H1 (cell line): ENCODE data around the gene PTPRO. TPM values are rescaled to one million over a fixed set of nuclear protein-coding genes. Genes with fewer than 3 reads are reported as not detected.

ENCODE experiments used
- CHD7 ChIP-seq: fragments of 300-600 bp; sonication (generic); IDR thresholded peaks from 2 replicates; pipeline ENCODE4 v1.7.1; 2012; ENCODE audit warnings: low read length, moderate library complexity, mild to moderate bottlenecking, inconsistent platforms; ENCODE audit not compliant: insufficient replicate concordance
- E2F6 ChIP-seq: IDR thresholded peaks from 2 replicates; pipeline ENCODE4 v1.6.1; 2012; ENCODE audit warnings: inconsistent platforms
- MAX ChIP-seq: IDR thresholded peaks from 2 replicates; pipeline ENCODE4 v1.6.1; 2012; ENCODE audit warnings: inconsistent platforms
- PHF8 ChIP-seq: fragments of 200-600 bp; sonication (generic); conservative IDR thresholded peaks from 2 replicates; pipeline ENCODE4 v1.7.1; 2012; ENCODE audit warnings: low read depth, mild to moderate bottlenecking, inconsistent platforms, low read length, moderate library complexity
- POLR2AphosphoS5 ChIP-seq: IDR thresholded peaks from 2 replicates; pipeline ENCODE4 v1.6.1; 2011; ENCODE audit warnings: low read depth, low read length
- RNF2 ChIP-seq: fragments of 200-900, 300-1000 bp; sonication (generic); IDR thresholded peaks from 2 replicates; pipeline ENCODE4 v1.7.1; 2016; ENCODE audit warnings: borderline replicate concordance, low read depth, mild to moderate bottlenecking, antibody characterized with exemption, low read length; ENCODE audit not compliant: poor library complexity, severe bottlenecking; ENCODE audit errors: missing control alignments
- SIN3A ChIP-seq, 2 experiments: IDR thresholded peaks in 1 of 2; conservative IDR thresholded peaks in 1 of 2; 2 replicates each; pipeline ENCODE4 v1.6.1; 2011 to 2012; ENCODE audit warnings: low read length in 2 of 2, improper control_type of control experiment in 1 of 2, low read depth in 1 of 2, mild to moderate bottlenecking in 1 of 2
- SP1 ChIP-seq: IDR thresholded peaks from 2 replicates; pipeline ENCODE4 v1.6.1; 2011; ENCODE audit warnings: low read depth, low read length
- TEAD4 ChIP-seq: IDR thresholded peaks from 2 replicates; pipeline ENCODE4 v1.6.1; 2012; ENCODE audit warnings: low read depth, low read length, inconsistent platforms, mixed read lengths
- YY1 ChIP-seq: IDR thresholded peaks from 2 replicates; pipeline ENCODE4 v1.6.1; 2011; ENCODE audit warnings: low read depth, mild to moderate bottlenecking, low read length
- polyA plus RNA-seq, 7 experiments: library from polyadenylated mRNA; depleted of rRNA in 3 of 7; stranded (reverse) in 5 of 7; unstranded in 2 of 7; fragments of >200 nt in 5 of 7; fragments of 200-250 nt in 2 of 7; gene quantifications; 1 replicate in 5 of 7; 2 replicates in 1 of 7; 4 replicates in 1 of 7; pipeline versions ENCODE4 v1.2.1 to v1.2.3, GENCODE V29; 2011 to 2013; ENCODE audit warnings: missing spikeins in 2 of 7, mixed read lengths in 2 of 7
- total RNA-seq: library from RNA; stranded (reverse); fragmentation: NEBNext Ultra II Directional; extraction: Animal tissue kit (Norgen Biotek cat#: 25700); gene quantifications from 2 replicates; pipeline ENCODE4 v1.2.1, GENCODE V29; 2021

Gene PTPRO
- total and polyA plus RNA-seq, 2 of the 8 experiments (the other 6 are each of a cell fraction or from before 2014, with no cell fraction given) = 0.73 to 1.7 TPM

GRCh38 chr12:15547691-15548090, 225.4 kb downstream of the PTPRO start (continued):
- TF ChIP-seq CHD7 (no peak), PHF8 (no peak), MAX (no peak), YY1 (no peak), POLR2AphosphoS5 (no peak), TEAD4 (no peak), RNF2 (no peak), SP1 (no peak), SIN3A (conservative IDR thresholded peaks at IDR 0.05 in 1 of 2, IDR thresholded peaks at IDR 0.05 in 1 of 2; ENCODE audit: low read depth in 1 of 2, low read length in 2 of 2) (no peak), E2F6 (no peak)
- TF ChIP-seq, all 59 proteins: peak for 0
